ENCODE results near the gene SAFB. TPM values are rescaled to one million over a fixed set of nuclear protein-coding genes. Genes with fewer than 3 reads are reported as not detected.
A peak's percentile ranks its signal among the peaks of the same experiment; 100 is the strongest.

The SAFB gene
- total RNA-seq, 4 donors from 2014 or later: 90.5 to 368 (median 185) TPM

DNA sequence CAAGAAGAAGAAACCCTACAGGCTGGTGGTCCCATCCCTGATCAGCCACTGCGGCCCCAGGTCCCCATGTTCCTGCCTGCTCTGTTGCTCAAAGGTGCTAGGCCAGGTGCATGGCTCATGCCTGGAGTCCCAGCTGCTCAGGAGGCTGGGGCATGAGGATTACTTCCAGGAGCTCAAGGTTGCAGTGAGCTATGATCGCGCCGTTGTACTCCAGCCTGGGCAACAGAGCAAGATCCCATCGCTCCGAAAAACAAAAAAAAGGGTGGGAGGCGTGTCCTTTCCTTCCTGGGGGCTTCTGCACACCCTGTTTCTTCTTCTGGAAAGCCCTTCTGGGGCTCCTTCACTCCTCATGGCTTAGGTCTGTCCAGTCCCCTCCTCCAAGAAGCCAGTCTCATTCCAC lies 43.2 kb upstream of the SAFB start:
- H3K27me3 ChIP-seq: no peaks in the 10 kb centered on the region
- no peak overlapping the region for H3K4me3 ChIP-seq
- H3K27ac ChIP-seq: no peak overlapping the region
- in situ Hi-C loops (cut with MboI; ENCODE audit: low pct_ligation_motif_present in 1 of 4, low pct_unique_long_range_greater_than_20kb in 1 of 4, low sequenced_read_pairs in 3 of 4) (loop anchor here in 1 of 4 donors (25.0 kb wide), 1 partner anchor 517 kb away; no protein-coding TSS in a partner anchor), intact Hi-C loops (cut with DNase I; ENCODE audit: low total_unique reads) (loop anchor here (10.0 kb wide), 2 partner anchors 365 to 535 kb away; no protein-coding TSS in a partner anchor)
- TF ChIP-seq POLR2A (IDR thresholded peaks at IDR 0.05) (no peak), EP300 (IDR thresholded peaks at IDR 0.05; ENCODE audit: low read depth) (no peak), POLR2AphosphoS5 (IDR thresholded peaks at IDR 0.05) (no peak)
- TF ChIP-seq, protein P1, sequence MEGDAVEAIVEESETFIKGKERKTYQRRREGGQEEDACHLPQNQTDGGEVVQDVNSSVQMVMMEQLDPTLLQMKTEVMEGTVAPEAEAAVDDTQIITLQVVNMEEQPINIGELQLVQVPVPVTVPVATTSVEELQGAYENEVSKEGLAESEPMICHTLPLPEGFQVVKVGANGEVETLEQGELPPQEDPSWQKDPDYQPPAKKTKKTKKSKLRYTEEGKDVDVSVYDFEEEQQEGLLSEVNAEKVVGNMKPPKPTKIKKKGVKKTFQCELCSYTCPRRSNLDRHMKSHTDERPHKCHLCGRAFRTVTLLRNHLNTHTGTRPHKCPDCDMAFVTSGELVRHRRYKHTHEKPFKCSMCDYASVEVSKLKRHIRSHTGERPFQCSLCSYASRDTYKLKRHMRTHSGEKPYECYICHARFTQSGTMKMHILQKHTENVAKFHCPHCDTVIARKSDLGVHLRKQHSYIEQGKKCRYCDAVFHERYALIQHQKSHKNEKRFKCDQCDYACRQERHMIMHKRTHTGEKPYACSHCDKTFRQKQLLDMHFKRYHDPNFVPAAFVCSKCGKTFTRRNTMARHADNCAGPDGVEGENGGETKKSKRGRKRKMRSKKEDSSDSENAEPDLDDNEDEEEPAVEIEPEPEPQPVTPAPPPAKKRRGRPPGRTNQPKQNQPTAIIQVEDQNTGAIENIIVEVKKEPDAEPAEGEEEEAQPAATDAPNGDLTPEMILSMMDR (IDR thresholded peaks at IDR 0.05): no peak
- WGBS, 2 donors (ENCODE audit: low coverage in 1 of 2): 86 to 94% methylated on average over 3 to 7 of the region's 7 CpGs
- DNase-seq: no peak
- no peaks in the 10 kb centered on the region for H3K9me3 ChIP-seq
- no peaks in the 10 kb centered on the region for H3K36me3 ChIP-seq
- peaks cover 0 to 9% (median 4%) of the 10 kb centered on the region in 4 donors for H3K4me1 ChIP-seq

DNA sequence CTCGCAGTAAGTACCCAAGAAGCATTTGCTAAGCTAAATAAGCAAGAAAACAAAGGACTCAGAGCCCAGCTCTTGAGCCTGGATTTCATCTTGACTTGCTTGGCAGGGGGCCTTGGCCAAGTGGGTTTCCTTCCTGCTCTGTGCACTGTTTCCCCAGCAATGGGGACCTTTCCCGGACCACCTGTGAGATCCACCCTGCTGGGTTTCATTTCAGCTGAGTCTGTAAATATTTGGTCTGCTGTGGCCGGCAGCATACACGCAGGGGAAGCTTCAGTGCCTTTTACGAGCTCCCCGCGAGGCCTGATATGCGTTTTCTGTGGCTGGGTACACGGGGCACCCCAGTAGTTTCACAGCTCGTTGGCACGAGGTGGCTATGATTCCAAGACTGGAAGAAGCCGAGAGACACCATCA lies 42.7 kb upstream of the SAFB start:
- no peak overlapping the region for H3K27ac ChIP-seq

DNA sequence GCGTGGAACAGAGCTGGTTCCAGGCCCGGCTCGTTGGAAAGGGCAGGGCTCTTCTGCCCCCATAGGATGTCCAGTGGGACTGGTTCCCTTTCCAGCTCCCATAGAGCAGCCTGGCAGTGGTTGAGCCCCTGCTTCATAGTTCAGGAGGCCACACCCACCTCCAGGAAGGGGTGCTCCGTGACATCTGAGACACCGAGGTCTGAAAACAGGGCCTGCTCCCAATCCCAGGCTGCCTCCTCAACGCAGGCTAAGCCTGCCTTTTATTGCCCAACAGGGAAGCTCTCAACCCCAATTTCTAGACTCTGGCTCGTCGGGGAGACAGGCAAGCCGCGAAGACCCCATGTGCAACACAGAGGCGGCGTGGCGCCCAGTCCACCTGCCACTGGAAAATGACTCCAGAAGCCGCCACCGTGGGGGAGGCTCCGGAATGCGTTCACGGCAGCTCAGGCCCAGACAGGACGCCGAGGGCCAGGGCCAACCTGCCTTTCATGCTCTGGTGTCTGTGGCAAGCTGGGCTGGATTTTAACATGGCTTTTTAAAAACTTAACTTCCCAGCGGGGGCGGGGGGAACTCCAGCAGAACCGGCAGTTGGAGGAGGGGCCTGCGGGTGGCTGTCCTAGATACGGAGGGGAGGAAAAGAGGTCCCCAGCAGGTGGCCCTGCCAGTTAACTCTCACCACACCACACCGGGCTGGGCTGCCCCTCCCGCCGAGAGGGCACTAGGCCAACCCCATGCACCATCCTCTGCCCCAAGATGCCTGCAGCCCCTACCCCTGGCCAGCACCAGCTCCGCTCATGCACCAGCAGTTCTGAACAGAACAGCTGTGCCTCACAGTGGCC lies 37.2 kb upstream of the SAFB start:
- H3K27me3 ChIP-seq: no peaks in the 10 kb centered on the region
- H3K4me1 ChIP-seq: peaks cover 3 to 11% (median 9%) of the 10 kb centered on the region in 4 donors
- WGBS, 2 donors (ENCODE audit: low coverage in 1 of 2): 78% methylated on average over 25 of the region's 29 CpGs; no CpG with 5 or more reads in 1 of the 2 donors
- intact Hi-C loops (cut with DNase I; ENCODE audit: low total_unique reads): no loop called here
- in situ Hi-C loops (cut with MboI; ENCODE audit: low pct_ligation_motif_present in 1 of 4, low pct_unique_long_range_greater_than_20kb in 1 of 4, low sequenced_read_pairs in 3 of 4): loop anchor here in 1 of 4 donors (25.0 kb wide), 1 partner anchor 523 kb away; no protein-coding TSS in a partner anchor
- peaks cover 0 to 34% (median 15%) of the 10 kb centered on the region in 4 donors for H3K36me3 ChIP-seq
- no peaks in the 10 kb centered on the region for H3K9me3 ChIP-seq
- no peak for DNase-seq
- H3K27ac ChIP-seq: peak overlapping the region; percentile 22 to 62 (median 36)
- no peak overlapping the region for H3K4me3 ChIP-seq
- TF ChIP-seq, protein P1 (IDR thresholded peaks at IDR 0.05): no peak
- no peak for TF ChIP-seq POLR2AphosphoS5 (IDR thresholded peaks at IDR 0.05)

More for the DNA sequence above, 42.7 kb upstream of the SAFB start:
- 61% methylated on average over 12 of the region's 12 CpGs; no CpG with 5 or more reads in 1 of the 2 donors for WGBS, 2 donors (ENCODE audit: low coverage in 1 of 2)
- no peaks in the 10 kb centered on the region for H3K27me3 ChIP-seq
- H3K4me3 ChIP-seq: no peak overlapping the region
- in situ Hi-C loops (cut with MboI; ENCODE audit: low pct_ligation_motif_present in 1 of 4, low pct_unique_long_range_greater_than_20kb in 1 of 4, low sequenced_read_pairs in 3 of 4): loop anchor here in 1 of 4 donors (25.0 kb wide), 1 partner anchor 518 kb away; no protein-coding TSS in a partner anchor
- peaks cover 0 to 9% (median 4%) of the 10 kb centered on the region in 4 donors for H3K4me1 ChIP-seq
- H3K9me3 ChIP-seq: no peaks in the 10 kb centered on the region
- H3K36me3 ChIP-seq: no peaks in the 10 kb centered on the region
- intact Hi-C loops (cut with DNase I; ENCODE audit: low total_unique reads): no loop called here
- TF ChIP-seq, protein P1 (IDR thresholded peaks at IDR 0.05): no peak
- TF ChIP-seq POLR2A (IDR thresholded peaks at IDR 0.05) (no peak), EP300 (IDR thresholded peaks at IDR 0.05; ENCODE audit: low read depth) (no peak), POLR2AphosphoS5 (IDR thresholded peaks at IDR 0.05) (no peak)
- DNase-seq: no peak

DNA sequence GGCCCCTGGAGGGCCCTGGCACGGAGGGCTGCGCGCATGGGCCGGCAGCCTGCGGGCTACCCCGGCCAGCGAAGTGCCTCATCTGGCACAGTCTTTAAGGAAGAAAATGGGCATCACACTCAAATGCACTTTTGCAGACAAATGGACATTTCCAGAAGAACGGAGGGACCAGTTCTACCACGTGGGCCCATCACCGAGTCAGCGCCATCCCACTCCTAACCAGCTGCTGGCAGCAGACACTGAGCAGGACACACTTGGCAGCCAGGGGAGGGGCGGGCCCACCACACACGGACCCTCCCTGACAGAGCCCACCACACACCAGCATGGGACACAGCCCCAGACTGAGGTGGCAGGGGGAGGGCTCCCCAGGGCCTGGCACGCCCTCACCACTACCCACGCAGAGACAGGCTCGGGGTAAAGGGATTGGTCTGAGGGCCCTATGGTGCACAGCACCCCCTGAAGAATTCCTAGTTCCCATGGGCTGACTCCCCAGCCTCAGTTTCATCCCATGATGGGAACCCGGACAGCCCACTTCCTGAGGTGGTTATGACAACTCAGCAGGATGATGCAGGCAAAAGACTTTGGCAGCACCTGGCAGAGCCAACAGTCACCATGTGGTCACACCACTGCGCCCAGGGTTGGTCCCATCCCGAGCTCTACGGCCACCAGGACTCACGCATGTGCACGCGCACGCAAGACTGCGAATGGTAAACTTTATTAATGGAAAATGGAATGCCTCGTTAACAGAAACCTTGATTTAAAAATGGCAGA lies 36.4 kb upstream of the SAFB start:
- Histone ChIP-seq H3K27ac (peak overlapping the region in 3 of 4 donors; percentile 25 to 62 (median 48)), H3K9me3 (no peaks in the 10 kb centered on the region), H3K4me3 (no peak overlapping the region), H3K27me3 (no peaks in the 10 kb centered on the region), H3K4me1 (peaks cover 3 to 11% (median 9%) of the 10 kb centered on the region in 4 donors), H3K36me3 (peaks cover 0 to 40% (median 19%) of the 10 kb centered on the region in 4 donors)
- intact Hi-C loops (cut with DNase I; ENCODE audit: low total_unique reads): no loop called here
- TF ChIP-seq EP300 (IDR thresholded peaks at IDR 0.05; ENCODE audit: low read depth): no peak
- TF ChIP-seq POLR2AphosphoS5 (IDR thresholded peaks at IDR 0.05): no peak
- no peak for TF ChIP-seq POLR2A (IDR thresholded peaks at IDR 0.05)
- TF ChIP-seq, protein P1 (IDR thresholded peaks at IDR 0.05): no peak
- no peak for DNase-seq
- 81 to 98% methylated on average over 9 to 25 of the region's 26 CpGs for WGBS, 2 donors (ENCODE audit: low coverage in 1 of 2)
- in situ Hi-C loops (cut with MboI; ENCODE audit: low pct_ligation_motif_present in 1 of 4, low pct_unique_long_range_greater_than_20kb in 1 of 4, low sequenced_read_pairs in 3 of 4): loop anchor here in 1 of 4 donors (25.0 kb wide), 1 partner anchor 524 kb away; no protein-coding TSS in a partner anchor

Measured in transverse colon (tissue), 4 donors.